Mucosa of rectum (tissue), 2 donors: ENCODE measurements around the gene ING3.

ENCODE experiments used
- H3K27ac ChIP-seq, 2 donors: one replicate each; pipeline ENCODE4 v1.7.0; 2013; ENCODE audit warnings: inconsistent platforms in 2 of 2, low read depth in 2 of 2, low read length in 2 of 2
- H3K27me3 ChIP-seq, 2 donors: one replicate each; pipeline ENCODE4 v1.7.0; 2013; ENCODE audit warnings: low read length in 2 of 2; ENCODE audit not compliant: control insufficient read depth in 2 of 2, insufficient read depth in 2 of 2
- H3K36me3 ChIP-seq, 2 donors: one replicate each; pipeline ENCODE4 v1.7.0; 2013; ENCODE audit warnings: low read length in 2 of 2; ENCODE audit not compliant: control insufficient read depth in 2 of 2, insufficient read depth in 2 of 2
- H3K4me1 ChIP-seq, 2 donors: one replicate each; pipeline ENCODE4 v1.7.0; 2013; ENCODE audit warnings: low read length in 2 of 2, mild to moderate bottlenecking in 1 of 2; ENCODE audit not compliant: control insufficient read depth in 2 of 2, insufficient read depth in 2 of 2
- H3K4me3 ChIP-seq, 2 donors: one replicate each; pipeline ENCODE4 v1.7.0; 2013; ENCODE audit warnings: low read length in 2 of 2
- H3K9ac ChIP-seq, 2 donors: one replicate each; pipeline ENCODE4 v1.7.0; 2013; ENCODE audit warnings: low read length in 2 of 2, low read depth in 1 of 2, mild to moderate bottlenecking in 1 of 2
- H3K9me3 ChIP-seq, 2 donors: one replicate each; pipeline ENCODE4 v1.7.0; 2013; ENCODE audit warnings: low read length in 2 of 2; ENCODE audit not compliant: control insufficient read depth in 2 of 2
- donor health status: healthy.
- donor health status: Normal muscosa, but diverticular disease.

The ING3 gene

GRCh38 chr7:120987683-120988590 is 37.4 kb downstream of the ING3 start:
- Histone ChIP-seq H3K27me3 (peaks cover 2 to 9% of the 10 kb centered on the region in 2 donors), H3K36me3 (no peaks in the 10 kb centered on the region), H3K4me3 (peak overlapping the region; percentile 66 to 74), H3K4me1 (peaks cover 9 to 11% of the 10 kb centered on the region in 2 donors), H3K9ac (peak overlapping the region; percentile 52 to 56), H3K27ac (peak overlapping the region; percentile 69 to 79), H3K9me3 (no peaks in the 10 kb centered on the region)

GRCh38 chr7:120988591-120989256 is 38.1 kb downstream of the ING3 start, which contains the start of gene CPED1:
Gene CPED1, plus strand, starts transcription at chr7:120988711. Its CDS starts 911 bp downstream, at chr7:120989622.
- H3K4me3 ChIP-seq = peak within 1 kb of the TSS; percentile 66 to 74
- peak within 1 kb of the TSS; percentile 69 to 79 for H3K27ac ChIP-seq
- H3K4me1 ChIP-seq = peaks cover 9 to 11% of the 10 kb centered on the region in 2 donors
- H3K9ac ChIP-seq = peak within 1 kb of the TSS; percentile 56 to 65
- H3K9me3 ChIP-seq = no peaks in the 10 kb centered on the region
- peaks cover 2 to 9% of the 10 kb centered on the region in 2 donors for H3K27me3 ChIP-seq
- no peaks in the 10 kb centered on the region for H3K36me3 ChIP-seq

- Histone ChIP-seq H3K4me1 (peaks cover 9 to 11% of the 10 kb centered on the region in 2 donors), H3K9ac (peak overlapping the region; percentile 56 to 65)
These were observed 39.0 kb downstream of the ING3 start for GRCh38 chr7:120989257-120990220.

GRCh38 chr7:120990468-120991118 is 40.0 kb downstream of the ING3 start:
- H3K9ac ChIP-seq = peak overlapping the region; percentile 4 to 21
- no peaks in the 10 kb centered on the region for H3K36me3 ChIP-seq
- no peaks in the 10 kb centered on the region for H3K9me3 ChIP-seq
- H3K27me3 ChIP-seq = peaks cover 2 to 9% of the 10 kb centered on the region in 2 donors
- H3K4me3 ChIP-seq = peak overlapping the region; percentile 41 to 74
- peaks cover 9 to 11% of the 10 kb centered on the region in 2 donors for H3K4me1 ChIP-seq
- peak overlapping the region; percentile 33 to 61 for H3K27ac ChIP-seq

More at GRCh38 chr7:120989257-120990220, 39.0 kb downstream of the ING3 start:
- Histone ChIP-seq H3K4me3 (peak overlapping the region; percentile 66 to 74), H3K9me3 (no peaks in the 10 kb centered on the region), H3K27ac (peak overlapping the region; percentile 69 to 79), H3K27me3 (peaks cover 2 to 9% of the 10 kb centered on the region in 2 donors), H3K36me3 (no peaks in the 10 kb centered on the region)

GRCh38 chr7:120991161-120991560 is 40.6 kb downstream of the ING3 start:
- H3K27ac ChIP-seq = peak overlapping the region; percentile 33 to 61
- peak overlapping the region in 1 of 2 donors; percentile 21 for H3K9ac ChIP-seq

GRCh38 chr7:120991581-120991980 is 41.0 kb downstream of the ING3 start:
- H3K9ac ChIP-seq = no peak overlapping the region

More at GRCh38 chr7:120991161-120991560, 40.6 kb downstream of the ING3 start:
- Histone ChIP-seq H3K36me3 (no peaks in the 10 kb centered on the region), H3K4me3 (peak overlapping the region; percentile 41 to 74), H3K27me3 (peaks cover 2 to 9% of the 10 kb centered on the region in 2 donors), H3K4me1 (peaks cover 9 to 11% of the 10 kb centered on the region in 2 donors), H3K9me3 (no peaks in the 10 kb centered on the region)

GRCh38 chr7:120992272-120992964 is 41.8 kb downstream of the ING3 start:
- Histone ChIP-seq H3K9me3 (no peaks in the 10 kb centered on the region), H3K4me1 (peaks cover 9 to 11% of the 10 kb centered on the region in 2 donors), H3K27ac (peak overlapping the region in 1 of 2 donors; percentile 6), H3K36me3 (no peaks in the 10 kb centered on the region), H3K9ac (no peak overlapping the region), H3K4me3 (no peak overlapping the region), H3K27me3 (peaks cover 2 to 9% of the 10 kb centered on the region in 2 donors)

More at GRCh38 chr7:120991581-120991980, 41.0 kb downstream of the ING3 start:
- Histone ChIP-seq H3K36me3 (no peaks in the 10 kb centered on the region), H3K27me3 (peaks cover 2 to 9% of the 10 kb centered on the region in 2 donors), H3K27ac (peak overlapping the region in 1 of 2 donors; percentile 24), H3K9me3 (no peaks in the 10 kb centered on the region), H3K4me3 (peak overlapping the region in 1 of 2 donors; percentile 74), H3K4me1 (peaks cover 9 to 11% of the 10 kb centered on the region in 2 donors)

- Histone ChIP-seq H3K27ac (no peak overlapping the region), H3K4me3 (no peak overlapping the region), H3K27me3 (peaks cover 2 to 9% of the 10 kb centered on the region in 2 donors), H3K9me3 (no peaks in the 10 kb centered on the region), H3K36me3 (no peaks in the 10 kb centered on the region), H3K9ac (no peak overlapping the region), H3K4me1 (peaks cover 6 to 10% of the 10 kb centered on the region in 2 donors)
These were observed 42.5 kb downstream of the ING3 start for GRCh38 chr7:120992965-120993494.
